HEK293 (cell line): Measurements from ENCODE around the gene BACH2.

ENCODE experiments used
- CTCF ChIA-PET: fragments of 350-600 bp; formaldehyde crosslinking; extraction: SDS; loops from one replicate; lab custom pipeline; 2021; ENCODE audit warnings: antibody characterized with exemption; lab: Yijun Ruan, JAX
- POLR2A ChIA-PET: fragments of 300-600 bp; formaldehyde crosslinking; extraction: SDS; loops from one replicate; lab custom pipeline; 2020; ENCODE audit warnings: antibody characterized with exemption, inconsistent platforms; lab: Yijun Ruan, JAX
- H3K27ac ChIP-seq: fragments of 200-500 bp; sonication (Bioruptor generic); 2 replicates; pipeline ENCODE4 v1.5.1; 2014; ENCODE audit warnings: low read depth, low read length, control low read depth, inconsistent platforms; ENCODE audit errors: extremely low read depth
- H3K36me3 ChIP-seq, 2 experiments: fragments of 200-500 bp in 1 of 2; sonication (Bioruptor generic) in 1 of 2; 1 replicate in 1 of 2; 2 replicates in 1 of 2; pipeline ENCODE4 v1.5.1; 2014 to 2017; ENCODE audit warnings: inconsistent platforms in 2 of 2, low read length in 2 of 2; ENCODE audit not compliant: control insufficient read depth in 2 of 2, insufficient read depth in 1 of 2
- H3K4me1 ChIP-seq: fragments of 200-500 bp; sonication (Bioruptor generic); 2 replicates; pipeline ENCODE4 v1.5.1; 2014; ENCODE audit warnings: mild to moderate bottlenecking, low read length, inconsistent platforms; ENCODE audit not compliant: control insufficient read depth, insufficient read depth
- H3K4me3 ChIP-seq: 2 replicates; pipeline ENCODE4 v1.5.1; 2011; ENCODE audit warnings: low read depth, mild to moderate bottlenecking, control low read depth, low read length, moderate library complexity
- H3K9me3 ChIP-seq: fragments of 200-500 bp; sonication (Bioruptor generic); 2 replicates; pipeline ENCODE4 v1.5.1; 2014; ENCODE audit warnings: low read depth, low read length, inconsistent platforms; ENCODE audit not compliant: control insufficient read depth, insufficient read depth
- EGR2 ChIP-seq: fragments of 450-650 bp; formaldehyde crosslinking; IDR thresholded peaks from 2 replicates; pipeline ENCODE4 v1.5.1; 2016; ENCODE audit warnings: low read depth, missing biosample characterization, missing genetic modification characterization
- KLF16 ChIP-seq: fragments of 450-650 bp; formaldehyde crosslinking; IDR thresholded peaks from 2 replicates; pipeline ENCODE4 v1.5.1; 2017; ENCODE audit warnings: missing biosample characterization, missing genetic modification characterization
- KLF7 ChIP-seq: fragments of 450-650 bp; formaldehyde crosslinking; IDR thresholded peaks from 2 replicates; pipeline ENCODE4 v1.5.1; 2016; ENCODE audit warnings: missing biosample characterization, missing genetic modification characterization, borderline replicate concordance
- TCF7L2 ChIP-seq: IDR thresholded peaks from 2 replicates; pipeline ENCODE4 v1.6.1; 2011; ENCODE audit warnings: low read depth, mild to moderate bottlenecking, inconsistent platforms, low read length, moderate library complexity, borderline replicate concordance
- ZBTB17 ChIP-seq: fragments of 450-650 bp; formaldehyde crosslinking; IDR thresholded peaks from 2 replicates; pipeline ENCODE4 v1.5.1; 2016; ENCODE audit warnings: missing biosample characterization, missing genetic modification characterization
- ZBTB8A ChIP-seq: fragments of 450-650 bp; formaldehyde crosslinking; IDR thresholded peaks from 2 replicates; pipeline ENCODE4 v1.5.1; 2016; ENCODE audit warnings: missing biosample characterization, missing genetic modification characterization
- ZFP37 ChIP-seq: fragments of 450-650 bp; formaldehyde crosslinking; IDR thresholded peaks from 2 replicates; pipeline ENCODE4 v1.5.1; 2016; ENCODE audit warnings: missing biosample characterization, missing genetic modification characterization
- ZNF311 ChIP-seq: fragments of 450-650 bp; formaldehyde crosslinking; IDR thresholded peaks from 2 replicates; pipeline ENCODE4 v1.5.1; 2017; ENCODE audit warnings: missing biosample characterization, missing genetic modification characterization, borderline replicate concordance
- ZNF350 ChIP-seq: fragments of 450-650 bp; formaldehyde crosslinking; IDR thresholded peaks from 2 replicates; pipeline ENCODE4 v1.5.0; 2017; ENCODE audit warnings: missing biosample characterization, mild to moderate bottlenecking, missing genetic modification characterization
- ZNF354C ChIP-seq: fragments of 450-650 bp; formaldehyde crosslinking; IDR thresholded peaks from 2 replicates; pipeline ENCODE4 v1.5.1; 2016; ENCODE audit warnings: missing biosample characterization, missing genetic modification characterization, low read depth, borderline replicate concordance
- ZNF391 ChIP-seq: fragments of 450-650 bp; formaldehyde crosslinking; IDR thresholded peaks from 2 replicates; pipeline ENCODE4 v1.5.1; 2016; ENCODE audit warnings: low read depth, missing biosample characterization, missing genetic modification characterization, borderline replicate concordance
- ZNF555 ChIP-seq: fragments of 450-650 bp; formaldehyde crosslinking; conservative IDR thresholded peaks from 2 replicates; pipeline ENCODE4 v1.5.1; 2017; ENCODE audit warnings: missing biosample characterization, mild to moderate bottlenecking, missing genetic modification characterization, inconsistent platforms
- ZNF561 ChIP-seq: fragments of 450-650 bp; IDR thresholded peaks from 2 replicates; pipeline ENCODE4 v1.5.1; 2018; ENCODE audit warnings: missing biosample characterization, missing genetic modification characterization, borderline replicate concordance
- ZNF629 ChIP-seq: fragments of 450-650 bp; formaldehyde crosslinking; IDR thresholded peaks from 2 replicates; pipeline ENCODE4 v1.5.1; 2017; ENCODE audit warnings: missing biosample characterization, missing genetic modification characterization
- ZNF701 ChIP-seq: fragments of 450-650 bp; formaldehyde crosslinking; IDR thresholded peaks from 2 replicates; pipeline ENCODE4 v1.5.1; 2016; ENCODE audit warnings: missing biosample characterization, missing genetic modification characterization
- TF ChIP-seq, protein P1 (sequence below): fragments of 450-650 bp; formaldehyde crosslinking; IDR thresholded peaks from 2 replicates; pipeline ENCODE4 v1.5.1; 2016; ENCODE audit warnings: missing biosample characterization, missing genetic modification characterization
- TF ChIP-seq, protein P2 (sequence below): fragments of 450-650 bp; formaldehyde crosslinking; IDR thresholded peaks from 2 replicates; pipeline ENCODE4 v1.5.1; 2016; ENCODE audit warnings: missing biosample characterization, missing genetic modification characterization
- TF ChIP-seq, protein P3 (sequence below): fragments of 450-650 bp; formaldehyde crosslinking; IDR thresholded peaks from 2 replicates; pipeline ENCODE4 v1.5.1; 2016; ENCODE audit warnings: missing biosample characterization, missing genetic modification characterization
- TF ChIP-seq, protein P4 (sequence below): fragments of 450-650 bp; formaldehyde crosslinking; IDR thresholded peaks from 2 replicates; pipeline ENCODE4 v1.5.1; 2016; ENCODE audit warnings: missing biosample characterization, missing genetic modification characterization

BACH2 gene

DNA sequence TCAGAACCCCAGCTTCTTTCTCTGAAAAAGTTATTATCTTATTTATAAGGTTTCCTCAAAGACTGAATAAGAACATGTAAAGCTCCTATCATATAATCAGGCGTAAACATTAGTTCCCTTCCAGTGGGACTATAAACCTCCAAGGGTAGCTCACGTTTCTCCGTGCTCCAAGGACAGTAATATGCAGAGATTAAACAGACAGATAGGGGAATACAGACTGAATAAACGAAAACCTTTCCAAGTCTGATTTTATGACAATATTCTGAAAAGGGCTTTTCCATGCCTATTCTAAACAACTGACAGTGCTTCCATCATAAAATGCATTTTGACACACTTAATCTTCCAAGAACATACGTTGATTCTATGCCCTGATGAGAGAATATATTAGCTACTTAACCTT, 22.8 kb downstream of the BACH2 start (continued):
- TF ChIP-seq, protein P1, sequence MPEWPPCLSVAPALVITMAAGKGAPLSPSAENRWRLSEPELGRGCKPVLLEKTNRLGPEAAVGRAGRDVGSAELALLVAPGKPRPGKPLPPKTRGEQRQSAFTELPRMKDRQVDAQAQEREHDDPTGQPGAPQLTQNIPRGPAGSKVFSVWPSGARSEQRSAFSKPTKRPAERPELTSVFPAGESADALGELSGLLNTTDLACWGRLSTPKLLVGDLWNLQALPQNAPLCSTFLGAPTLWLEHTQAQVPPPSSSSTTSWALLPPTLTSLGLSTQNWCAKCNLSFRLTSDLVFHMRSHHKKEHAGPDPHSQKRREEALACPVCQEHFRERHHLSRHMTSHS (tag by site-specific recombination), result no peak
- TF ChIP-seq ZNF629 (tag by site-specific recombination), result no peak
- no peak for TF ChIP-seq ZNF354C (tag by site-specific recombination)
- TF ChIP-seq ZNF701, result no peak
- TF ChIP-seq EGR2 (tag by site-specific recombination), result no peak

GRCh38 chr6:90272895-90273294, 23.7 kb downstream of the BACH2 start:
- peaks cover 11% of the 10 kb centered on the region; the same call in 1 of the 2 replicates for H3K4me1 ChIP-seq
- H3K4me3 ChIP-seq, result no peak overlapping the region
- ChIA-PET CTCF (interaction anchor here (0.5 to 1.9 kb wide), 4 partner anchors 11 to 332 kb away, joined by 3 to 6 read pairs (median 4); no protein-coding TSS in a partner anchor), POLR2A (no interaction called here)
- H3K27ac ChIP-seq, result no peak overlapping the region
- no peaks in the 10 kb centered on the region for H3K9me3 ChIP-seq
- H3K36me3 ChIP-seq, result no peaks in the 10 kb centered on the region
- TF ChIP-seq ZNF391 (tag by site-specific recombination) (no peak), KLF7 (no peak), ZNF350 (tag by site-specific recombination) (no peak)
- TF ChIP-seq, all 188 proteins: peak for 0

DNA sequence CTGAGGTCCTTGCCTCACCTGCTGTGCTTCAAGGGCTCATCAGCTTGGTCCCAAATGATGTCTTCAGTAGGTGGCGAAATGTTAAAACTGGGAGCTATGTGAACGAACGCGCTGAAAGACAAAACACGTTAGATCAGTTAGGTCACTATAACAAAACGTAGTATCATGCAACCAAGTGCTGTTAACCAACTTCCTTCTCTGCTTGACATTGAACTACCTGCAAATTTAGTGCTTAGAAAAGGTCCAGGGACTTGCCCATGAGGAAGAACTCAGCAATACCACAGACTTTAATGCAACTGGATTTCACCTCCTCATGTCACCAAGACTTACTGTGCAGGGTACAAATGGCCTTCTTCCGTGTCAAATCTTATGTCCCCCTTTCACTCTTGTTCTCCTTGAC, 24.8 kb downstream of the BACH2 start:
- TF ChIP-seq ZFP37 (tag by site-specific recombination) (no peak), TCF7L2 (no peak), ZNF561 (tag by site-specific recombination) (no peak), ZBTB8A (tag by site-specific recombination) (no peak), KLF16 (tag by site-specific recombination) (no peak), ZNF311 (tag by site-specific recombination) (no peak), ZNF555 (tag by site-specific recombination) (no peak), ZBTB17 (tag by site-specific recombination) (no peak)
- TF ChIP-seq, protein P2, sequence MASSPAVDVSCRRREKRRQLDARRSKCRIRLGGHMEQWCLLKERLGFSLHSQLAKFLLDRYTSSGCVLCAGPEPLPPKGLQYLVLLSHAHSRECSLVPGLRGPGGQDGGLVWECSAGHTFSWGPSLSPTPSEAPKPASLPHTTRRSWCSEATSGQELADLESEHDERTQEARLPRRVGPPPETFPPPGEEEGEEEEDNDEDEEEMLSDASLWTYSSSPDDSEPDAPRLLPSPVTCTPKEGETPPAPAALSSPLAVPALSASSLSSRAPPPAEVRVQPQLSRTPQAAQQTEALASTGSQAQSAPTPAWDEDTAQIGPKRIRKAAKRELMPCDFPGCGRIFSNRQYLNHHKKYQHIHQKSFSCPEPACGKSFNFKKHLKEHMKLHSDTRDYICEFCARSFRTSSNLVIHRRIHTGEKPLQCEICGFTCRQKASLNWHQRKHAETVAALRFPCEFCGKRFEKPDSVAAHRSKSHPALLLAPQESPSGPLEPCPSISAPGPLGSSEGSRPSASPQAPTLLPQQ (tag by site-specific recombination), result no peak
- TF ChIP-seq, protein P3, sequence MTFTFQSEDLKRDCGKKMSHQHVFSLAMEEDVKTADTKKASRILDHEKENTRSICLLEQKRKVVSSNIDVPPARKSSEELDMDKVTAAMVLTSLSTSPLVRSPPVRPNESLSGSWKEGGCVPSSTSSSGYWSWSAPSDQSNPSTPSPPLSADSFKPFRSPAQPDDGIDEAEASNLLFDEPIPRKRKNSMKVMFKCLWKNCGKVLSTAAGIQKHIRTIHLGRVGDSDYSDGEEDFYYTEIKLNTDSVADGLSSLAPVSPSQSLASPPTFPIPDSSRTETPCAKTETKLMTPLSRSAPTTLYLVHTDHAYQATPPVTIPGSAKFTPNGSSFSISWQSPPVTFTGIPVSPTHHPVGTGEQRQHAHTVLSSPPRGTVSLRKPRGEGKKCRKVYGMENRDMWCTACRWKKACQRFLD (tag by site-specific recombination), result no peak
- TF ChIP-seq, protein P4, sequence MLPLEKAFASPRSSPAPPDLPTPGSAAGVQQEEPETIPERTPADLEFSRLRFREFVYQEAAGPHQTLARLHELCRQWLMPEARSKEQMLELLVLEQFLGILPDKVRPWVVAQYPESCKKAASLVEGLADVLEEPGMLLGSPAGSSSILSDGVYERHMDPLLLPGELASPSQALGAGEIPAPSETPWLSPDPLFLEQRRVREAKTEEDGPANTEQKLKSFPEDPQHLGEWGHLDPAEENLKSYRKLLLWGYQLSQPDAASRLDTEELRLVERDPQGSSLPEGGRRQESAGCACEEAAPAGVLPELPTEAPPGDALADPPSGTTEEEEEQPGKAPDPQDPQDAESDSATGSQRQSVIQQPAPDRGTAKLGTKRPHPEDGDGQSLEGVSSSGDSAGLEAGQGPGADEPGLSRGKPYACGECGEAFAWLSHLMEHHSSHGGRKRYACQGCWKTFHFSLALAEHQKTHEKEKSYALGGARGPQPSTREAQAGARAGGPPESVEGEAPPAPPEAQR (tag by site-specific recombination), result no peak
- H3K27ac ChIP-seq, result no peak overlapping the region
- H3K4me1 ChIP-seq, result peaks cover 11% of the 10 kb centered on the region; the same call in 1 of the 2 replicates
- POLR2A ChIA-PET, result no interaction called here
- no peaks in the 10 kb centered on the region for H3K9me3 ChIP-seq
- H3K36me3 ChIP-seq, result no peaks in the 10 kb centered on the region
- no peak overlapping the region for H3K4me3 ChIP-seq
- CTCF ChIA-PET, result interaction anchor here (0.6 to 0.8 kb wide), 2 partner anchors 11 to 303 kb away, joined by 3 to 6 read pairs; no protein-coding TSS in a partner anchor
